Measurements from ENCODE around the gene SGCB. TPM values are rescaled to one million over a fixed set of nuclear protein-coding genes. Genes with fewer than 3 reads are reported as not detected.

Gene SGCB
- total and polyA plus RNA-seq, 4 donors = 6.4 to 39.9 (median 15.5) TPM

- ATAC-seq (ENCODE audit: insufficient read depth, low FRiP score) = no peak
- Histone ChIP-seq H3K9ac (ENCODE audit: insufficient read depth in 1 of 2, low read length in 2 of 2) (peak overlapping the region in 1 of 2 donors; percentile 65), H3K27ac (ENCODE audit: low read depth in 1 of 2, low read length in 1 of 2) (peak overlapping the region in 1 of 2 donors; percentile 84), H3K9me3 (ENCODE audit: control insufficient read depth in 4 of 4, insufficient read depth in 3 of 4, low read length in 3 of 4) (no peaks in the 10 kb centered on the region), H3K4me1 (ENCODE audit: control insufficient read depth in 5 of 5, insufficient read depth in 5 of 5, low read length in 5 of 5) (peaks cover 3 to 18% (median 15%) of the 10 kb centered on the region in 5 donors), H3K4me3 (no peak overlapping the region), H3K27me3 (ENCODE audit: control insufficient read depth in 3 of 3, insufficient read depth in 3 of 3, low read length in 2 of 3) (peaks cover 0 to 5% (median 0%) of the 10 kb centered on the region in 3 donors), H3K36me3 (ENCODE audit: control insufficient read depth in 4 of 4, insufficient read depth in 4 of 4, low read length in 4 of 4) (peaks cover 0 to 3% (median 0%) of the 10 kb centered on the region in 4 donors)
- WGBS, 2 donors = 57 to 69% methylated on average over 7 of the region's 7 CpGs
- TF ChIP-seq, protein P1, sequence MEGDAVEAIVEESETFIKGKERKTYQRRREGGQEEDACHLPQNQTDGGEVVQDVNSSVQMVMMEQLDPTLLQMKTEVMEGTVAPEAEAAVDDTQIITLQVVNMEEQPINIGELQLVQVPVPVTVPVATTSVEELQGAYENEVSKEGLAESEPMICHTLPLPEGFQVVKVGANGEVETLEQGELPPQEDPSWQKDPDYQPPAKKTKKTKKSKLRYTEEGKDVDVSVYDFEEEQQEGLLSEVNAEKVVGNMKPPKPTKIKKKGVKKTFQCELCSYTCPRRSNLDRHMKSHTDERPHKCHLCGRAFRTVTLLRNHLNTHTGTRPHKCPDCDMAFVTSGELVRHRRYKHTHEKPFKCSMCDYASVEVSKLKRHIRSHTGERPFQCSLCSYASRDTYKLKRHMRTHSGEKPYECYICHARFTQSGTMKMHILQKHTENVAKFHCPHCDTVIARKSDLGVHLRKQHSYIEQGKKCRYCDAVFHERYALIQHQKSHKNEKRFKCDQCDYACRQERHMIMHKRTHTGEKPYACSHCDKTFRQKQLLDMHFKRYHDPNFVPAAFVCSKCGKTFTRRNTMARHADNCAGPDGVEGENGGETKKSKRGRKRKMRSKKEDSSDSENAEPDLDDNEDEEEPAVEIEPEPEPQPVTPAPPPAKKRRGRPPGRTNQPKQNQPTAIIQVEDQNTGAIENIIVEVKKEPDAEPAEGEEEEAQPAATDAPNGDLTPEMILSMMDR (IDR thresholded peaks at IDR 0.05; ENCODE audit: control extremely low read depth, extremely low read depth) = no peak
- peak in 2 of 3 donors; percentile 73 to 78 for DNase-seq
Observed at GRCh38 chr4:52036886-52037530, 1.1 kb downstream of the SGCB start.

DNA sequence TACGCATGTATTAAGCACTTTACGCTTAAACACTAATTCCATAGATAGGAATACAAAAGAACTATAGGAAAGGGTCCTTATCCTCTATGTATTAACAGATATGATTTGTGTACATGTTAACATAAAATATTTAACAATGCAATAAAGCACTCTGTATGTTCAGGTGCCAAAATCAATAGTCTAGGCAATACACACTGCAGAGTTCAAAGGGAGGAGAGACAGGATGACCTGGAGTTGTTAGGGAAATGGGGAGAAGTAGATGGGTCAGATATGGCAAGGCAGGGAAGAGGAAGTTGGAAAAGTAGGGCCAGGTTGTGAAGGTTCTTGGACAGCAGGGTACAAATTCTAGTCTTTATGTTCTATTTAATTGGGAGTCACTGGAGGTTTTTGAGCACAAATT, 2.9 kb downstream of the SGCB start:
- Histone ChIP-seq H3K27me3 (ENCODE audit: control insufficient read depth in 3 of 3, insufficient read depth in 3 of 3, low read length in 2 of 3) (no peaks in the 10 kb centered on the region), H3K36me3 (ENCODE audit: control insufficient read depth in 4 of 4, insufficient read depth in 4 of 4, low read length in 4 of 4) (peaks cover 0 to 10% (median 0%) of the 10 kb centered on the region in 4 donors), H3K4me1 (ENCODE audit: control insufficient read depth in 5 of 5, insufficient read depth in 5 of 5, low read length in 5 of 5) (peaks cover 3 to 18% (median 15%) of the 10 kb centered on the region in 5 donors), H3K27ac (ENCODE audit: low read depth in 1 of 2, low read length in 1 of 2) (no peak overlapping the region), H3K9ac (ENCODE audit: insufficient read depth in 1 of 2, low read length in 2 of 2) (no peak overlapping the region), H3K9me3 (ENCODE audit: control insufficient read depth in 4 of 4, insufficient read depth in 3 of 4, low read length in 3 of 4) (no peaks in the 10 kb centered on the region), H3K4me3 (no peak overlapping the region)
- DNase-seq (no peak), ATAC-seq (ENCODE audit: insufficient read depth, low FRiP score) (no peak)
- TF ChIP-seq, protein P1 (IDR thresholded peaks at IDR 0.05; ENCODE audit: control extremely low read depth, extremely low read depth) = no peak
- 93 to 98% methylated on average over 2 of the region's 2 CpGs for WGBS, 2 donors

- DNase-seq = no peak
- Histone ChIP-seq H3K9ac (ENCODE audit: insufficient read depth in 1 of 2, low read length in 2 of 2) (no peak overlapping the region), H3K9me3 (ENCODE audit: control insufficient read depth in 4 of 4, insufficient read depth in 3 of 4, low read length in 3 of 4) (no peaks in the 10 kb centered on the region), H3K4me3 (no peak overlapping the region), H3K4me1 (ENCODE audit: control insufficient read depth in 5 of 5, insufficient read depth in 5 of 5, low read length in 5 of 5) (peaks cover 0 to 18% (median 11%) of the 10 kb centered on the region in 5 donors), H3K36me3 (ENCODE audit: control insufficient read depth in 4 of 4, insufficient read depth in 4 of 4, low read length in 4 of 4) (peaks cover 0 to 19% (median 11%) of the 10 kb centered on the region in 4 donors), H3K27ac (ENCODE audit: low read depth in 1 of 2, low read length in 1 of 2) (no peak overlapping the region), H3K27me3 (ENCODE audit: control insufficient read depth in 3 of 3, insufficient read depth in 3 of 3, low read length in 2 of 3) (no peaks in the 10 kb centered on the region)
- WGBS, 2 donors = 92 to 97% methylated on average over 1 of the region's 1 CpG
- ATAC-seq (ENCODE audit: insufficient read depth, low FRiP score) = no peak
- TF ChIP-seq, protein P1 (IDR thresholded peaks at IDR 0.05; ENCODE audit: control extremely low read depth, extremely low read depth) = no peak
Observed at GRCh38 chr4:52032005-52032404, 6.1 kb downstream of the SGCB start.
